ENCODE results near the gene DCT. TPM values are rescaled to one million over a fixed set of nuclear protein-coding genes. Genes with fewer than 3 reads are reported as not detected.
"Not testable (repeated sequence)": the region's sequence is repeated elsewhere in the genome, so short reads cannot be mapped to it uniquely, and the experiment has no call there.

The DCT gene
- total RNA-seq, result not detected

GRCh38 chr13:94479616-94480015 is at the start of gene DCT:
Gene DCT, minus strand, starts transcription at chr13:94479682. Its CDS starts 427 bp downstream, at chr13:94479255.
- Histone ChIP-seq H3K27me3 (ENCODE audit: insufficient read depth, low read length) (no peaks in the 10 kb centered on the region), H3K4me1 (ENCODE audit: insufficient read depth, low read length) (peaks cover 26% of the 10 kb centered on the region), H3K4me3 (ENCODE audit: low read length) (no peak within 1 kb of the TSS), H3K9me3 (ENCODE audit: low read depth, low read length) (no peaks in the 10 kb centered on the region)

DNA sequence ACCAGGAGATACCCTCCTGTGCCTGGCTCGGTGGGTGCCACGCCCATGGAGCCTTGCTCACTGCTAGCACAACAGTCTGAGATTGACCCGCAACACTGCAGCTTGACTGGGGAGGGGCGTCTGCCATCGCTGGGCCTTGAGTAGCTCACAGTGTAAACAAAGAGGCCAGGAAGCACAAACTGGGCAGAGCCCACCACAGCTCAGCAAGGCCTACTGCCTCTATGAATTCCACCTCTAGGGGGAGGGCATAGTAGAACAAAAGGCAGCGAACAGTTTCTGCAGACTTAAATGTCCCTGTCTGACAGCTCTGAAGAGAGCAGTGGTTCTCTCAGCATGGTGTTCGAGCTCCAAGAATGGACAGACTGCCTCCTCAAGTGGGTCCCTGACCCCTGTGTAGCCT is 47.5 kb upstream of the DCT start:
- not testable (repeated sequence) for H3K4me1 ChIP-seq (ENCODE audit: insufficient read depth, low read length); H3K4me3 ChIP-seq (ENCODE audit: low read length); H3K9me3 ChIP-seq (ENCODE audit: low read depth, low read length); H3K27me3 ChIP-seq (ENCODE audit: insufficient read depth, low read length)

DNA sequence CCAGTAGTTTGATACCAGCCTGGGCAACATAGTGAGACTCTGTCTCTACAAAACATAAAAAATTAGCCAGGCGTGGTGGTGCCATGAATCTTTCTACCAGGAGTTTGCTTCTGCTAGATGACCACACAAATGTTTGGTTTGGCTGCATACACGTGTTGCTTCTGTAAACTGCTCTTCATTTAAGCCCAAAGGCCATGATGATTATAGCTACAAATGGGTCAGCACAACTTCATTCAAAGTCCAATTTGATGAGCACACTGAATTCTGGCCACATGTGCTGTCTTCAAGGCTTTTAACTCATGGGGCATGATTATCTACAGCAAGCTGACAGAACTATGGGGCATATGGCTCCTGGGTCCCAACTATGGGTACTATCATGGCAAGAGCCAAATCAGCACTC is 46.3 kb upstream of the DCT start:
- Histone ChIP-seq H3K27me3 (ENCODE audit: insufficient read depth, low read length) (no peaks in the 10 kb centered on the region), H3K9me3 (ENCODE audit: low read depth, low read length) (no peaks in the 10 kb centered on the region), H3K4me3 (ENCODE audit: low read length) (no peak overlapping the region), H3K4me1 (ENCODE audit: insufficient read depth, low read length) (no peaks in the 10 kb centered on the region)

DNA sequence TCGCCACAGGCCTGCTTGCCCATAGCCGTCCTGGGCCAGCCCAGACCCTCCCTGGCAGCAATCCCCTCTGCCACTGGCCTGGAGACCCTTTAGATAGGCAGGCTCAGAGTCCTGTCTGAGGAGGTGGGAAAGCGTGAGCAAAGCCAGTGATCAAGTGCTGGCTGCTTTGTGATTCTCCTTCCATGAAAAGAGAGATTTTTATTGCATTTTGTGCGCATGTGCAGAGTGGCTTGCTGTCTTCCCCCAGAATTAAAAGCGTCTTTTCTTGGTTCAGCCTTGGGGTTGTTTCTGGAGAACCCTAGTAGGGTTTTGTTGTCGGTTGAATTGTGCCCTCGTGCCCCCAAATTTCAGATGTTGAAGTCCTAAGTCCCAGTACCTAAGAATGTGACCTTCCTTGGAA is 44.9 kb upstream of the DCT start:
- H3K27me3 ChIP-seq (ENCODE audit: insufficient read depth, low read length), result no peaks in the 10 kb centered on the region
- no peak overlapping the region for H3K4me3 ChIP-seq (ENCODE audit: low read length)
- no peaks in the 10 kb centered on the region for H3K4me1 ChIP-seq (ENCODE audit: insufficient read depth, low read length)
- H3K9me3 ChIP-seq (ENCODE audit: low read depth, low read length), result no peaks in the 10 kb centered on the region

DNA sequence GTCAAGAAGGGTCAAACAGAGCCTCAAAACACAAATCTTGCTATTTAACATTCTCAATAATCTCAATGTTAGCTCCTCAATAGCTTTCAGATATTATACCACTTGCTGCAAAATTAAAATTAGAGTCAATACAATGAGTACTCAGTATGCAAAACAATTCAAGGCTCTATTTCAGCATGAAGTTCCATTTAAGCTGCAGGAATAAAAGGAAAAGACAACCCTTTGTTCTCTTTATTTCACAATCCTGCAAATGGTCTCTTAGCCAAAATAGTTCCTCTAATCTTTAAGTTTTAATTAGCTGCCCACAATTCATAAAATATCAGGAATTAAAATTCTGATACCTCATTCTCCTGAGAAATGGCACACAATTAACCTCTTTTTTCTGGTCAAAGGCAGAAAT is 40.5 kb upstream of the DCT start:
- Histone ChIP-seq H3K9me3 (ENCODE audit: low read depth, low read length) (no peaks in the 10 kb centered on the region), H3K4me1 (ENCODE audit: insufficient read depth, low read length) (no peaks in the 10 kb centered on the region), H3K4me3 (ENCODE audit: low read length) (no peak overlapping the region), H3K27me3 (ENCODE audit: insufficient read depth, low read length) (no peaks in the 10 kb centered on the region)

DNA sequence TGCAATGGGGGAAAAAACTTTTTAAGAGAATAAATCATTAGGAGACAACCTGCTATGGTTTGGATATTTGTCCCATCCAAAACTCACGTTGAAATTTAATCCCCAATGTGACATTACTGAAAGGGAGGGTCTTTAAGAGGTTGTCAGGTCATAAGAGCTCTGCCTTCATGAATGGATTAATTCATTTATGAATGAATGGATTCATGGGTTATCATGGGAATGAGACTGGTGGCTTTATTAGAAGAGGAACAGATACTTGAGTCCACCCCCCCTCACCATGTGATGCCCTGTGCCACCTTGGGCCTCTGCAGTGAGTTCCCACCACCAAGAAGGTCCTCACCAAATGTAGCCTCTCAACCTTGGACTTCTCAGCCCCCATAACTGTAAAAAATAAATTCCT is 37.0 kb upstream of the DCT start:
- no peak overlapping the region for H3K4me3 ChIP-seq (ENCODE audit: low read length)
- H3K27me3 ChIP-seq (ENCODE audit: insufficient read depth, low read length), result no peaks in the 10 kb centered on the region
- no peaks in the 10 kb centered on the region for H3K9me3 ChIP-seq (ENCODE audit: low read depth, low read length)
- no peaks in the 10 kb centered on the region for H3K4me1 ChIP-seq (ENCODE audit: insufficient read depth, low read length)

GRCh38 chr13:94515911-94516310 is 36.4 kb upstream of the DCT start:
- H3K27me3 ChIP-seq (ENCODE audit: insufficient read depth, low read length), result no peaks in the 10 kb centered on the region
- no peaks in the 10 kb centered on the region for H3K9me3 ChIP-seq (ENCODE audit: low read depth, low read length)
- H3K4me1 ChIP-seq (ENCODE audit: insufficient read depth, low read length), result no peaks in the 10 kb centered on the region
- no peak overlapping the region for H3K4me3 ChIP-seq (ENCODE audit: low read length)

DNA sequence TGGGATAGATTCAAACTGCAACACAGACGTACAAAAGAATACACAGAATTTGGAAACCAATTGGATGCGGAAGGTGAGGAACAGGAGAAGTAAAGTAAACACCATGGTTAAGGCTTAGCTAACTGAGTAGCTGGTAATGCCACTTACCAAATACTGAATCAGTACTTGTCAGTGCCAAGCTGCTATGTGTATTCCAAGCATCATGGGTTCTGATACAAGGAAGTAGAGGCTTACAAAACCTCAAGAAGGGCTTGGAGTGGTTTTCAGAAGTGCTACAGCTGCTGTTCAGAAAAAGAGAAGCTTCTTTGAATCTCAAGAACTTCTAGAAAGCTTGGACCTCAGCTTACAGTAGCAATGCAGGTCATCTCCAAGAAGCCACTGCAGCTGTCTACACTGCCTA is 35.9 kb upstream of the DCT start:
- H3K4me3 ChIP-seq (ENCODE audit: low read length), result no peak overlapping the region
- no peaks in the 10 kb centered on the region for H3K9me3 ChIP-seq (ENCODE audit: low read depth, low read length)
- H3K27me3 ChIP-seq (ENCODE audit: insufficient read depth, low read length), result no peaks in the 10 kb centered on the region
- no peaks in the 10 kb centered on the region for H3K4me1 ChIP-seq (ENCODE audit: insufficient read depth, low read length)

DNA sequence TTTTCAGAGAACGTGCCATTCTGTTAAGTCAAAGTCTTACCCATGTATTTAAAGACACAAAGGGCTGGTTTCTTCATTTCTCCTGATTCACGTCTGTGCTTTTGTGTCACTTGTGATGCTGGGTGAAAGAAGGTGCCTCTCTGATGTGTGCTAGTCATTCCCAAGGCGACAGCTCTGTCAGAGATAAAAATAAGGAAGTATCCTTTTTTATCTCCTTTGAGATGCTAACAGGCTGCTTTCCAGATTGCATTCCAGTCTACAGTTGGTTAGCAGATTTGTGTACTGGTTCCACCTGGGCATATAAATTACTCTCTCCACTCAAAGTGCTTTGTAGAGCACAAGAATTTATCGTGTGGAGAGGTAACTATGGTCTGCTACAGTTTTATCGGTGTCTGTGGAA is 33.5 kb upstream of the DCT start:
- Histone ChIP-seq H3K4me1 (ENCODE audit: insufficient read depth, low read length) (no peaks in the 10 kb centered on the region), H3K4me3 (ENCODE audit: low read length) (no peak overlapping the region), H3K9me3 (ENCODE audit: low read depth, low read length) (no peaks in the 10 kb centered on the region), H3K27me3 (ENCODE audit: insufficient read depth, low read length) (no peaks in the 10 kb centered on the region)

- H3K9me3 ChIP-seq (ENCODE audit: low read depth, low read length), result no peaks in the 10 kb centered on the region
- H3K27me3 ChIP-seq (ENCODE audit: insufficient read depth, low read length), result no peaks in the 10 kb centered on the region
- H3K4me3 ChIP-seq (ENCODE audit: low read length), result no peak overlapping the region
- H3K4me1 ChIP-seq (ENCODE audit: insufficient read depth, low read length), result no peaks in the 10 kb centered on the region
These were observed 26.2 kb upstream of the DCT start for GRCh38 chr13:94505730-94506129.

- H3K27me3 ChIP-seq (ENCODE audit: insufficient read depth, low read length), result no peaks in the 10 kb centered on the region
These were observed 24.4 kb upstream of the DCT start for GRCh38 chr13:94503851-94504250.

DNA sequence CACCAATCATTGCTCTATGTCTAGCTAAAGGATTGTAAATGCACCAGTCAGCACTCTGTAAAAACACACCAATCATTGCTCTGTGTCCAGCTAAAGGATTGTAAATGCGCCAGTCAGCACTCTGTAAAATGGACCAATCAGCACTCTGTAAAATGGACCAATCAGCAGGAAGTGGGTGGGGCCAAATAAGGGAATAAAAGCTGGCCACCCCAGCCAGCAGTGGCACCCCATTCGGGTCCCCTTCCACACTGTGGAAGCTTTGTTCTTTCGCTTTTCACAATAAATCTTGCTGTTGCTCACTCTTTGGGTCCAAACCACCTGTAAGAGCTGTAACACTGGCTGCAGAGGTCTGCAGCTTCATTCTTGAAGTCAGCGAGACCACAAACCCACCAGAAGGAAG is 19.3 kb upstream of the DCT start:
- not testable (repeated sequence) for H3K4me1 ChIP-seq (ENCODE audit: insufficient read depth, low read length); H3K4me3 ChIP-seq (ENCODE audit: low read length); H3K9me3 ChIP-seq (ENCODE audit: low read depth, low read length); H3K27me3 ChIP-seq (ENCODE audit: insufficient read depth, low read length)

More at GRCh38 chr13:94503851-94504250, 24.4 kb upstream of the DCT start:
- Histone ChIP-seq H3K9me3 (ENCODE audit: low read depth, low read length) (no peaks in the 10 kb centered on the region), H3K4me1 (ENCODE audit: insufficient read depth, low read length) (no peaks in the 10 kb centered on the region), H3K4me3 (ENCODE audit: low read length) (no peak overlapping the region)

GRCh38 chr13:94495806-94496205 is 16.3 kb upstream of the DCT start:
- H3K9me3 ChIP-seq (ENCODE audit: low read depth, low read length), result no peaks in the 10 kb centered on the region
- no peaks in the 10 kb centered on the region for H3K27me3 ChIP-seq (ENCODE audit: insufficient read depth, low read length)
- no peak overlapping the region for H3K4me3 ChIP-seq (ENCODE audit: low read length)
- no peaks in the 10 kb centered on the region for H3K4me1 ChIP-seq (ENCODE audit: insufficient read depth, low read length)

DNA sequence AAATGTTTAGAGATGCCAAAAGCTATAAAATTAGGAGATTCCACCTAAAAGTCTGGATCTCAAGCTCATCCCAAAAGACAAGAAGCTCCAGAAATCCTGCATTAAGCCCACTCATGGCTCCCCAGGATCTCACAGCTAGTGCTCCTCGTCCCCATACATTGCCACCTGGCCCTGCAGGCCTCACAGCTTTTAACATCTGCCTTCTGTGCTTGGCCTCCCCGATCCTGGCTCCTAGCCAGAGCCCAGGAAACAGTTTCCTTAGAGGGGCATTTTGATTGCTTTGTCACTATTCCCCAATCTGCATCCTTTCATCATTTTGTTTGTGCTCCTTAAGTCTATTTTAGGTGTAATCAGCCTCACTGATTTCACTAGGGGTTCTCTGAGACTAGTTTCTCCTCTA is 14.5 kb upstream of the DCT start:
- H3K4me1 ChIP-seq (ENCODE audit: insufficient read depth, low read length), result no peaks in the 10 kb centered on the region
- H3K4me3 ChIP-seq (ENCODE audit: low read length), result no peak overlapping the region
- H3K9me3 ChIP-seq (ENCODE audit: low read depth, low read length), result no peaks in the 10 kb centered on the region
- no peaks in the 10 kb centered on the region for H3K27me3 ChIP-seq (ENCODE audit: insufficient read depth, low read length)

- Histone ChIP-seq H3K9me3 (ENCODE audit: low read depth, low read length) (no peaks in the 10 kb centered on the region), H3K27me3 (ENCODE audit: insufficient read depth, low read length) (peaks cover 3% of the 10 kb centered on the region), H3K4me3 (ENCODE audit: low read length) (no peak overlapping the region), H3K4me1 (ENCODE audit: insufficient read depth, low read length) (no peaks in the 10 kb centered on the region)
These were observed 7.6 kb upstream of the DCT start for GRCh38 chr13:94487043-94487442.

GRCh38 chr13:94483970-94484369 is 4.5 kb upstream of the DCT start:
- Histone ChIP-seq H3K4me1 (ENCODE audit: insufficient read depth, low read length) (peaks cover 26% of the 10 kb centered on the region), H3K9me3 (ENCODE audit: low read depth, low read length) (no peaks in the 10 kb centered on the region), H3K27me3 (ENCODE audit: insufficient read depth, low read length) (peaks cover 3% of the 10 kb centered on the region), H3K4me3 (ENCODE audit: low read length) (no peak overlapping the region)

GRCh38 chr13:94481941-94482340 is 2.5 kb upstream of the DCT start:
- Histone ChIP-seq H3K27me3 (ENCODE audit: insufficient read depth, low read length) (no peaks in the 10 kb centered on the region), H3K4me3 (ENCODE audit: low read length) (no peak overlapping the region), H3K4me1 (ENCODE audit: insufficient read depth, low read length) (peaks cover 26% of the 10 kb centered on the region), H3K9me3 (ENCODE audit: low read depth, low read length) (no peaks in the 10 kb centered on the region)

Data from mononuclear cell (primary cell).